ENCODE results near the gene CLDN6. TPM values are rescaled to one million over a fixed set of nuclear protein-coding genes. Genes with fewer than 3 reads are reported as not detected.

CLDN6 gene
- total RNA-seq, 1 donor from 2014 or later = not detected

DNA sequence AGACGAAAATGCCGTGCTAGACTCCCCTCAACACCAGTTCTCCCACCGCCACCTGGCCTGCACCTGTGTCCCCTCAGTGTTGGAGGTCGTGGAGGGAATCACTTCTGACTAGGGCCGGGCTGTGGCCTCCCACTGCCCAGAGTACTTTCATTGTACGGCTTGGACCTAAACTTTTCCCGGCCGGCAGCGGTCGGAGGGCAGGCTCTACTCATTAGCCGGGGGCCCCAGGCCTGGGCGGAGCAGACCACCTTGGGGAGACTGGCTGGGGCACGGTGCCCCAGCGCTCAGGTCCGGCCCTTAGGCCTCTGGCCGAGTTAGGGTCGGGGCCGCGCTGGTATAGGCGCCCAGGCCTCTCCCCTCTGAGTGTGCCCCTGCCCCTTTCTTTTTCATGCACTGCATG is 639 bp downstream of the CLDN6 start:
- intact Hi-C loops (cut with micrococcal nuclease) = no loop called here

DNA sequence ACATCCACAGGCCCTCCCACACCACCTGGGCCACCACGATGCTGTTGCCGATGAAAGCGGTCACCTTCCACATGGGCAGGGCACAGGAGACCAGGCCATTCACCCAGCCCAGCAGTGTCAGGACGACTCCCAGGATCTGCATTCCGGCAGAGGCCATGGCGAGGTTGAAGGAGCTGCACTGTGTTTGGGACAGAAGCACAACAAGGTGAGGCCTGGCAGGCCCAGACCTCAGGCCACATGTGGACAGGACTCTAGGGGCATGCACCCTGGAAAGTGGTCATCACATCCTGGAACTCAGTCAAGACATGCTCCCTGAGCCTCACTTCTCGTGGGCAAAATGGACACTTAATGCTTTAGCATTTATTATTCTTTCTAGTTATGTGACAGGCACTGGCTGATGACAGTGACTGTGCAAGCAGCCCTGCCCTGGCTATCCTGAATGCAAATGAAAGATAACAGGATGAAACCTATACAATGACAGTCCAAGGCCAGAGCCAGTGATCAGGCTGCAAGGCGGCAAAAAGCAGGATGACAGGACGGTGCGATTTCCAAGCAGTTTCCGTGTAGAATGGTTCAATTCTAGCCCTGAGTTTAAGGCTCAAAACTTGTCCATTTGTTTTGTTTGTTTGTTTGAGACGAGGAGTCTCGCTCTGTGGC is 2.0 kb downstream of the CLDN6 start:
- intact Hi-C loops (cut with micrococcal nuclease) = no loop called here

DNA sequence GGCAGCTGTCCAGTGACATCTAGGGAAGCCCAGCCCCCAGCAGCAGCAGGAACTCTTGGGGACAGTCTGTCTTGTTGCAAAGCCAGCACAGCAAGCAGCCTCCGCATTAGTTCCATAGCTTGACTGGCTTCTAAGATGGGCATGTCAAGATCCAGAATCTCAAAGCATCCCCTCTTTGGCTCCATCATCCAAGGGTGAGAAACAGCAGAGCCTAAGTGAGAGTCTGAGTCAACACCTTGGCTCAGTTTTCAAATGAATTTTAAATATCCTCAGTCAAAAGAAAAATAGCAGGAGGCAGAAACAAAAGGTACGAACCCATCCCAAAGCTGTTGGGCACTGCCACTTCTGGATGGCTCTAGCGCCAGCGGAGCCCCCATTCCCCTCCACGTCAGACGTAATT is 3.0 kb downstream of the CLDN6 start:
- intact Hi-C loops (cut with micrococcal nuclease) = no loop called here

DNA sequence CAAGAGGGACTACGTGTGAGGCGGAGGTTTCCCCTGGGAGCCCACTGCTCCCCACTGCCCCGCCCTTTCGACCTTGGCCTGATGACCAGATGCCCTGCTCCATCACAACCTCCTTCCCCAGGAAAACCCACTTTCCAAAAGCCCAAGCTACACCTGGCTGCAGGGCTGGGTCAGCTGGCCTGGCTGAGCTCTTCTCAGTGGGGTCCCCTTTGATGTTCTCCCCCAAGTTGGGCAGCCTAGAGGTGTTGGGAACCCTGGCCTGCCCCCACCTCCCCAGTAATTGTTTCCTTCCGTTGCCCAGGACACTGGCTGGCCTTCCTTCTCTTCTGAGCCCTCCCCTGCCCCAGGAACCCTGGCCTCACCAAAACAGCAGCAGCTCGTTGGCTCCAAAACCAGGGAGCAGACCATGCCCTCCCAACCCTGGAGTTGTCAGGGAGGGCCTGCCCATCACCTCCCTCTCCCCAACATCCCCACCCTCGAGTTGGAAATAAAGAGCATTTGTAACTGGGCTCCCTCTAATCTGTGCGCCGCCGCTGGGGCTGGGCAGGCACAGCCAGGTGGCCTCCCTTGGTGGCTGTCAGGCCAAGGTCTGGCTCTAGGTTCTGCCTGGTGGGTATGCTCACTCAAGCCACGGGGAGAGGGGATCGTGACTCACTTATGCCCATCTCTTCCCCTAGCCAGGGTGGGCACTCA is 3.8 kb downstream of the CLDN6 start:
- intact Hi-C loops (cut with micrococcal nuclease) = no loop called here

DNA sequence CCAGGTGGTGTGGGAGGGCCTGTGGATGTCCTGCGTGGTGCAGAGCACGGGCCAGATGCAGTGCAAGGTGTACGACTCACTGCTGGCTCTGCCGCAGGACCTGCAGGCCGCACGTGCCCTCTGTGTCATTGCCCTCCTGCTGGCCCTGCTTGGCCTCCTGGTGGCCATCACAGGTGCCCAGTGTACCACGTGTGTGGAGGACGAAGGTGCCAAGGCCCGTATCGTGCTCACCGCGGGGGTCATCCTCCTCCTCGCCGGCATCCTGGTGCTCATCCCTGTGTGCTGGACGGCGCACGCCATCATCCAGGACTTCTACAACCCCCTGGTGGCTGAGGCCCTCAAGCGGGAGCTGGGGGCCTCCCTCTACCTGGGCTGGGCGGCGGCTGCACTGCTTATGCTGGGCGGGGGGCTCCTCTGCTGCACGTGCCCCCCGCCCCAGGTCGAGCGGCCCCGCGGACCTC is 4.5 kb downstream of the CLDN6 start:
- intact Hi-C loops (cut with micrococcal nuclease) = no loop called here

DNA sequence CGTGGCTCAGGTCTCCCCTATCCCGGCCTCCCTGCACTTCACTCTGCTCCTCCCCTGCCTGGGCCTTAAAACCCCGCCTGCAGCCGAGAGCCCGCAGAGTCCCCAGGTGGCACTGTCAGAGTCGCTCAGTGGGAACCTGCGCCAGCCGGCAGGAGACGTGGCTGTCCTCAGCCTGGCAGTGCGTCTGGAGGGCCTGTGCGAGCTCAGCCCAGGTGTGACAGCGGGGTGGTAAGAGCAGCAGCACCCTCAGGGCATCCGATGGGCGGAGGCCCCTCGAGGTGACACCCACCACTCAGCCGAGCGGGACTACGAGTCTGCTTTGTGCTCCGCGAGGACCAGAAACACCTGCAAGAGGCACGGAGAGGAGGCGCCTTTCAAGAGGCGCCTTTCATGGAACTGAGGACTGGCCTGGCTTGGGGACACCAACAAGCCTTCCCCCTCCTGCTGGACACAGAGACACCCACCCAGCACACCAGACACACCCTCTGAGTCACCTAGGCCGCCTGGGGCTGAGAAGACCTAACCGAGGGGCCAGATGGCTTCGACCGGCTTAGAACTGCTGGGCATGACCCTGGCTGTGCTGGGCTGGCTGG is 5.1 kb downstream of the CLDN6 start, which contains the start of gene CLDN9:
Gene CLDN9 (plus strand): TSS at position 96 of the 593 bp plus-strand sequence. CDS start 440 bp downstream, at position 536.
- intact Hi-C loops (cut with micrococcal nuclease) = no loop called here

DNA sequence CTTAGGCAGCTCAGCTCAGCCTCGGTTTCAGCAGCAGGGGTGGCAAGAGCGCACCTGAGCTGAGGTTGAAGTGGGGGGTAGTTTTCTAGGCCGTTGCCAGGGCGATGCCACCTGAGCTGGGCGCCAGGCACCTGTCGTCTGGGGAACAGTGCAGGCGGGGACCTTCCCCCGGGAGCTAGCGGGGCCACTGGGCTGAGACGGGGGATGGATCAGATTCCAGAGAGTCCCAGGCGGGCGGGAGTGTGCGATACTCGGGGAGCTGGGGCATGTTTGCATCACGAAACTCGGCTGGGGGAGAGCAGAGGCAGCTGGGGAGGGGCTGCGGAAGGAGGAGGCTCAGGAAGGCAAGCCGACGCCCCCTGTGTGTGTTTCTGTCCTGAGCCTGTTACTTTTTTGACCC is 5.7 kb downstream of the CLDN6 start:
- intact Hi-C loops (cut with micrococcal nuclease) = no loop called here

DNA sequence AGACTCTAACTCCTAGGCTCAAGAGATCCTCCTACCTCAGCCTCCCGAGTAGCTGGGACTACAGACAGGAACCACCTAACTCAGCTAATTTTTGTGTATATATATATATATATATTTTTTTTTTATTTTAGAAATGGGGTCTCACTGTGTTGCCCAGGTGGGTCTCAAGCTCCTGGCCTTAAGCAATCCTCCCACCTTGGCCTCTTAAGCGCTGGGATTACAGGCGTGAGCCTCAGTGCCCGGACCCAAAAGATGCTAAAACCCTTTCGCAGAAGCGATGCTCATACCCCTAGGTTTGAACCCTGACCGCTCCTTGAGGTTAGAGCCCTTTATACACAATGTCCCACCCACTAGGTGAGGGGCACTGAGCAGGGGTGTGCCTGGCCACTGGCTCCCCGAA is 7.5 kb downstream of the CLDN6 start:
- intact Hi-C loops (cut with micrococcal nuclease) = no loop called here

DNA sequence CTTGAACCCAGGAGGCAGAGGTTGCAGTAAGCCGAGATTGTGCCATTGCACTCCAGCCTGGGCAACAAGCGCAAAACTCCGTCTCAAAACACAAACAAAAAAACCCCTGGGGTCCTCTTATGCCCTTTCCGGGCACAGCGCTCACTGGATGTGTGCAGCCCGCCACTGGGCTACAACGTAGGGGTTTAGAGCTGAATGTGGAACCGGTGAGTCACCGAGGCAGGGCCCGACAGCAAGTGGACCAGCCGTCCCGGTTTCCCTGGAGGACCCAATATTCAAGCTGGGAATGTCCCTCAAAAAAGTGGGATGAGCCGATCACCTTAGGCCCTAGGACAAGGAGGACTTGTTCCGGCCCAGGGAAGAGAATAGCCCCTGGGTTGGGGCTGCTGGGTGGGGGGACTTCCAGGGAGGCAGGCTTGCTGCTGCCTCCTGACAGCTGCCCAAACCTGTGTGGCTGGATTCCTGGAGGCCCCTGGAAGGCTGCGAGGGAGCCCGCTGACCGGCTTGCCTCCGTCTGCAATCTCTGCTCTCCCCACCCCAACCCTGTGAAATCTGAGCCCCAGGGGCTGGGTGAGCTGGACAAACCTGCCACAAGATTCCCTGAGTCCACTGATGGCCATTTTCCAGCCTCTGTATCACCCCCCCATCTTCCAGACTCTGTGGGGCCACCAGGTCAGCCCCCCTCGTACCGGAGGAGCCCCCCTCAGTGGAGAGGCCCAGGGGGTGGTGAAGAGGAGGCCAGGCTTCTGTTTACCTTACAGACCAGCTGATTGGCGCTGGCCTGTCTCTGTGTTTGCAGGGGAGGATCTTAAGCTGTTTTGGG is 8.2 kb downstream of the CLDN6 start:
- intact Hi-C loops (cut with micrococcal nuclease) = no loop called here

DNA sequence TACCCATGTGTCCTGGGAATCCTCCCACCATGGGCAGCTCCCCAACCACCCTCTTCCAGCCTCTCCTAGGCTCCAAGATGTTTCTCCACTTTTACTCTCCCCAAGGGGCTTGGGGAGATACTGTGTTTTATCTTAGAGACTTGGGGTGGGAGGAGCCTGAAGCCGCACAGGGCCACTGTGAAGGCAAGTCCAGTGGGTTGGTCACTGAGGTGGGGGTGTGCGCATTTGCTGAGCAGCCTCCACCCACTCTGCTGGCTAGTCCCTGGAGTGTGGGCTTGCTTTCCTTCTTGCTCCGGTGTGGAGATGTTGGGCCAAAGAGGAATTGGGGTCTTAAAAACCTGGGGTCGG is 9.3 kb downstream of the CLDN6 start:
- intact Hi-C loops (cut with micrococcal nuclease) = no loop called here

DNA sequence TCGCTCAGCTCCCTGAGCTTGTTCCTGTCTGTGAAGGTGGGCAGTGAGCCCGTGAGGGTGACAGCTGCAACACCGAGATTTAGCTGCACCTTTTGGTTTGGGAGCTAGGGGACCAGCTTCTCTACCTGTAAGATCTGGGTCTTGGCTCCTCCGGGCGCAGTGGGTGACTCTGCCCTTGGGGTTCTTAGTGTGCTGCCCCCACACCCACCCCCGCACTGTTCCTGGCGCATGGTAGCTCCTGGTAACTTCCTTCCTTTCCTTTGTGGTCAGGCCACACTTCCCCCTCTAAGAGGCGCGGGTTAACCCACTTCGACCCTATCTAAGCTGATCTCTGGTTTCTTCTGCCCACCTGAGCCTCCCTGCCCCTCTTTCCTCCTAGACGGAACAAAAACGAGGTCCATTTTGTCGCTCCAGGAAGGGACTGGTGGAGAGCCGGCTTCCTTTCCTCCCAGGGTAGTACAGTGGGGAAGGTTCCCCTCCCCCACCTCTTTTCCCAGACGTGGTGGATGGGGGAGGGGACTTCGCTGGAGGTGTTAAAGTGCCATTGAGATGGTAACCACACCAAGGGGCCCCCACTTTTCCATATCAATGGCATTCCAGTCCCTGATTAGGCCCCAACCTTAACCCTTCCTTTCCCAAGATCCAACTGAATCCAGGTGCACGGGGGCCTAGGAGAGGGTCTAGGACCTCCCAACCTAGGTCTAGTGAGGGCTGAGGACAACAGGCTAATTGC is 9.9 kb downstream of the CLDN6 start:
- intact Hi-C loops (cut with micrococcal nuclease) = no loop called here

DNA sequence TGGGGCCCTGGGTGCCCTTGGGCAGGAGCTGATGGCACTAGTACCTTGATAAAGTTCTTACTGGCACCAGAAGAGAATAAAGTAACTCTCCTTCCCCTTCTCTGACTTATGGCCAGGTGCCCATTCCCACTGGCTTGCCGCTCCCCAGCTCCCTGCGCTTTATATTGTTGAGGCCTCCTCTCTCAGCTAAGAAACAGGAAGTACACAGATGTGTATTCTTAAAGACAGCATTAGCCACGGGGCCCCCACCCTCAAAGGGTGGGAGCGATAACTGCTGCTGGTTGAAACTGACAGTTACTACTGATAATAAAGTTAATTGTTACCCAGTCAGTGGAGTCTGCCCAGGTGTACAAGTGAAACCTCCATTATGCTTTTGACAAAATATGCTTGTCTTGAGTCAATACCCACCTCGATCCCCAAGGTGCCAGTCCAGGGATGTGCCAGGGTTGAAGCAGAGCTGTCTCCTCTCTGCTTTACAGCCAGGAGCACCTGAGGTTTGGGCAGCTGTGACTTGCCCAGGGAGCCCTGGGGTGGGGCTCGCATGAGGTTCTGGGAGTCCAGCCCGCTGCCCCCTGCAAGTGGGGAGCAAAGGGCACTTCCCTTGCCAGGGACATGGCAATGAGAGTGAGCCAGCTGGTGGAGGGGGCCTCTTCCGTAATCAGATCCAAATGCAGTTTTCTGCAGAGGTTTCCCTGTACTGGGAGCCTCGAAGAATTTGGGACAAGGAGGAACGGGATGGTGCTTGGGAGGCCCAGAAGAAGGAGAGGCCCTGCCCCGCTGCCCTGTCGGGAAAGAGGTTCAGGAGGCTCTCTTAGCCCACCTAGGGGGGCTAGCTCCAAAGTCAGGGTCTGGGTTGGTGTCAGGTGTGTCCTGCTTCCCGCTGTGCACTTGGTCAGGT is 10.7 kb downstream of the CLDN6 start:
- intact Hi-C loops (cut with micrococcal nuclease) = no loop called here

DNA sequence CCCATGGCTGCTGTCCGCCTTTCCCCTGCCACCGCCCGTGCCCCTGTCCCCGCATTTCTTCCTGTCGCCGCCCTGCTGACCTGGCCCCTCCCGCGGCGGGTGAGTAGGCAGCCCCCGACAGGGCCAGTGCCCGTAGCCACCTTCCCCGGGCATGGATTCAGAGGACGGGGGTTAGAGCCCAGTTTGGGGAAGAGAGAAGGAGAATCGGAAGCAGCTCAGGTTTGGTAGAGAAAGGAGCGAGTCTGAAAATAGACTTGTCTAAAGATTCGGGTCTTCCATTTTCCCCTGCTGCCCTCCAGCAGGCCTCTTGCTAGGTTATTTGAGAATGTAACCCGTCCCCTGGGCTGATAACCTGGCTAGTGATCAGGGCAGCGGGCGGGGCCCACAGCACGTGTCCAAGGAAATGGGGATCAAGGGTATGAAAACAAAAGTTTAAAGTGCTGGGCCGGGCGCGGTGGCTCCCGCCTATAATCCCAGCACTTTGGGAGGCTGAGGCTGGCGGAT is 13.2 kb downstream of the CLDN6 start:
- intact Hi-C loops (cut with micrococcal nuclease) = loop anchor here (1.0 kb wide), 1 partner anchor 15 kb away; the partner anchor contains the start of gene TNFRSF12A

DNA sequence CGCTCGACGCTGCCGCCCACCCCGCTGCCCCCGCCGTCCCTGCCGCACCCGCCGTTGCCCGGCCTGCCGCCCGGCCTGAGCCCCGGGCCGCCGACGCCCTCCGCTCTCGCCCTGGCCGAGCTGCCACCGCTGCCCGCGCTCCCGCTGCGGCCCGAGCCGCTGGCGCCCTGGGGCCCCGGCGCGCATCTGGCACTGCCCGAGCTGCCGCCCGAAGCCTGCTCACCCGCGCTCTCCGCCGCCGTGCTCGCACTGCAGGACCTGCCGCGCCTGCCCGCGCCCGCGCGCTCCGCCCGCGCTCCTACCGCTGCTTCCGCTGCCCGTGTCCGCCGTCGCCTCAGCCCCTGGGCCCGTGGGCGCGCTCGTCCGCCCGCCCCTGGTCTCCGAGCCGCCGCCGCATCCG is 13.7 kb downstream of the CLDN6 start:
- intact Hi-C loops (cut with micrococcal nuclease) = loop anchor here (1.0 kb wide), 1 partner anchor 16 kb away; the partner anchor contains the start of gene TNFRSF12A

DNA sequence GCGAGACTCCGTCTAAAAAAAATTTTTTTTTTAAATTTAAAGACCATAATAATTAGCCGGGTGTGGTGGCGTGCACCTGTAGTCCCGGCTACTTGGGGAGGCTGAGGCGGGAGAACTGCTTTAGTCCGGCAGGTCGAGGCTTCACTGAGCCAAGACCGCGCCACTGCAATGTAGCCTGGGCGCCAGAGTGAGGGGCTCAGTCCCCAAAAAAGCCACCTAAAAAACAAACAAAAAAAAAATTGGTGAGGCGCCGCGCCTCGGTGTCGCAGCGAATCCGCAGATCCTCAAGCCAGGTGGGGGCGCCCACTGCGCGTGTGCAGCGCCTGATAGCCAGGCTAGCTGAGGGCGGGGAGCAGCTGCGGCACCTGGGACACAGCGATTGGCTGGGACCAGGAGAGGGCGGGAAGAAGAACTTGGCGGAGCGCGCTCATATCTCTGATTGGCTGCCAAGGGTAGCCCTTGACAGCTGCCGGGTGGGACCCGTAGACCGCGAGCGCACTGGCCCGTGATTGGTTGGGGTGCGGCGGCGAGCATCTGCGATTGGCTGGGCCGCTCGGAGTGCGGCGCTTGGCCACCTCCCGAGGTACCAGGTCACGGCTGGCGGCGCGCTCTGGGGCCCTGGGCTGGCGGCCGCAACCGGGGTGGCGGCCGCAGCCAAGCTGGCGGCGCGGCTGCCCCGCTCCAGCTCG is 14.3 kb downstream of the CLDN6 start:
- intact Hi-C loops (cut with micrococcal nuclease) = loop anchor here (1.0 kb wide), 1 partner anchor 17 kb away; the partner anchor contains the start of gene TNFRSF12A

DNA sequence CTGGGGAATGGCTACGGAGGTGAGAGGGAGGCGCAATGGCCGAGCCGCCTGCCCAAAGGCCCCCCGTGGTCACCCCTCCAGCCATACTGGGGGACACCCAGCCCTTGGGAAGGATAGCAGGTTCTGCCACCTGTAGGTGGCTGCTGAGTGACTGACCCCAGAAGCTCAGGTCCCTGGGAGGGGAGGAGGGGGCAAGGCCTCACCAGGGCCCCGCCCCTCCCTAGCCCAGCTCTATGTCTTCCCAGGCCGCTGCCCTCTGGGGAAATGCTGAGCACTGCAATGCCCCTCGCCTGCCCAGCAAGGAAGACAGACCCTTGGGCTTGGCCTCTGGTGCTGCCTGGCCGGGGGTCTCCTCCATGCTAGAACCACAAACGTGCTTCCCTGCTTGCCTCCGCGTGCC is 16.7 kb downstream of the CLDN6 start:
- intact Hi-C loops (cut with micrococcal nuclease) = no loop called here

DNA sequence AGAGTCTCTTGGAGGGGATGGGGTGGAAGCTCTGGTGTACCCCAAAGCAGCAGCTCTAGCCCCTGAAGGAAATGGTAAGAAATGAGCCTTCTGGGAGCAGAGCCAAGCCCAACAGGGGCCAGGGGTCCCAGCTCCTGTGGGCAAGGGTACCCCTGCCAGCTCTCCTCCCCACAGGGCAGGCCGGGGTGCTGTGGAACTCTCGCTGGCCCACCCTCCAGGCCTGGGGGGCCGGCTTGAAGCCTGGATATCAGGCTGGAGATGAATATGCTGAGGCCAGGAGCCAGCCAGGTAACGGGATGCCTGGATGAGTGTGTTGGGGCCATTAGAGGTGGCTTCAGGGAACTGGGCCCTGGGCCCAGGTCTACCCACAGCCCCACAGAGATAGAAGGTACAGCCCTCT is 17.4 kb downstream of the CLDN6 start:
- intact Hi-C loops (cut with micrococcal nuclease) = no loop called here

DNA sequence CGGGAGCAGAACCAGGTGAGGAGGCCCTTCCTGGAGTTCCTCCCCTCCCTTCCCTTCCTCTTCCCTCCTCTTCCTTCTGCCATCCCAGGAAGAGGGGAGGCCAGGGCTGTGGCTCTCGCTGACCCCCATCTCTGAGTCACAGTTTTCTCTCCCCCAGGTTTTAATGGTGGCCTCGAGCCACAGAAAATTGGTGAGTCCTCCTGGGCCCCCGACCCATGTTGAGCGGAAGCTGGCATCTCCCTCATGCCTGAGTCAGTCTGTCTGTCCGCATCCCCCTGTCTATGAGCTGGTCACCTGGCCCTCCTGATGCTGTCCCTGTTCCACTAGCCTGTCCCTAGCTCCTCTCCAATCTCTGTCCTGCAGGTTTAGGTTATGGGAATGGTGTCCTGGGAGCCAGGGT is 18.1 kb downstream of the CLDN6 start:
- intact Hi-C loops (cut with micrococcal nuclease) = no loop called here

DNA sequence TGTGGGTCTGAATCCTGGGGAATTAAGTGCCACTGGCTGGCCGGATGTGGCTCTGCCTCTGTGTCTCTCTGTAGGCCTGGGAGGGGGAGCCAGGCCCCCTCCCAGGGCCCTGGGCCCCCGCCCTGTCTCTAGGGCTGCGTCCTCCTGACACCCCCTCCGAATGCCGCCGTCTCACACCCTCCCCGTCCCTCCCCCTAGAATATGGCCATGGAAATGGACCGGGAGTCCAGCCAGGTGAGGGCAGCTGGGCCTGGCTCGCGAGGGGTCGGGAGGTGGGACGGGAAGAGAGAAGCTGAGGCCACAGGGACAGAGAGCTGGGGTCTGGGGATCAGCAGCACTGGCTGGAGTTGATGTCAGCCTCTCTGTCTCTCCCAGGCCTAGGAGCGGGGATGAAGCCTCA is 21.7 kb downstream of the CLDN6 start:
- intact Hi-C loops (cut with micrococcal nuclease) = no loop called here
